Panc1 (cell line): Measurements from ENCODE around the gene HACD2. TPM values are rescaled to one million over a fixed set of nuclear protein-coding genes. Genes with fewer than 3 reads are reported as not detected.
"Not testable (repeated sequence)": the region's sequence is repeated elsewhere in the genome, so short reads cannot be mapped to it uniquely, and the experiment has no call there.

ENCODE experiments used
- ATAC-seq: fragments of 200-7000 bp; cut with Tn5 transposase; 2 replicates; pipeline ENCODE4 v1.9.1; 2020; ENCODE audit warnings: mild to moderate bottlenecking, moderate library complexity
- BruUV-seq: library from RNA; stranded (reverse); fragments of 400-500 nt; replicated peaks from 2 replicates; lab custom pipeline; 2021; lab: Mats Ljungman, UMichigan
- CTCF ChIA-PET: fragments of 300-600 bp; sonication (Branson Sonifier 250); formaldehyde crosslinking; loops from one replicate; lab custom pipeline; 2022; ENCODE audit warnings: antibody characterized with exemption; lab: Charles Lee
- POLR2A ChIA-PET: fragments of 300-600 bp; sonication (Branson Sonifier 250); formaldehyde crosslinking; loops from one replicate; lab custom pipeline; 2022; ENCODE audit warnings: antibody characterized with exemption; lab: Charles Lee
- DNase-seq: peaks from one replicate; pipeline ENCODE4 v3.0.0-alpha.2; 2010; ENCODE audit warnings: low read depth, low spot score
- H3K27ac ChIP-seq: 2 replicates; pipeline ENCODE4 v1.5.1; 2011; ENCODE audit warnings: mild to moderate bottlenecking, low read length, inconsistent platforms
- H3K27me3 ChIP-seq: fragments of 200-500 bp; sonication (Bioruptor generic); 2 replicates; pipeline ENCODE4 v1.6.0; 2014; ENCODE audit warnings: low read length, inconsistent platforms; ENCODE audit not compliant: control insufficient read depth, insufficient read depth
- H3K36me3 ChIP-seq: fragments of 200-500 bp; sonication (Bioruptor generic); 2 replicates; pipeline ENCODE4 v1.5.1; 2014; ENCODE audit warnings: inconsistent platforms, mild to moderate bottlenecking, low read length, moderate library complexity; ENCODE audit not compliant: control insufficient read depth, insufficient read depth
- H3K4me1 ChIP-seq: 2 replicates; pipeline ENCODE4 v1.5.1; 2011; ENCODE audit warnings: inconsistent platforms, mild to moderate bottlenecking, low read length, moderate library complexity; ENCODE audit not compliant: control insufficient read depth, insufficient read depth
- H3K4me3 ChIP-seq, 2 experiments: 2 replicates each; pipeline ENCODE4 v1.5.1; 2011 to 2012; ENCODE audit warnings: low read depth in 2 of 2, low read length in 2 of 2, mild to moderate bottlenecking in 2 of 2, inconsistent platforms in 1 of 2, moderate library complexity in 1 of 2
- H3K9me3 ChIP-seq: fragments of 200-500 bp; sonication (Bioruptor generic); 2 replicates; pipeline ENCODE4 v1.5.1; 2014; ENCODE audit warnings: low read depth, mild to moderate bottlenecking, inconsistent platforms, low read length, moderate library complexity; ENCODE audit not compliant: control insufficient read depth, insufficient read depth
- CTCF ChIP-seq: fragments of 450-650 bp; IDR thresholded peaks from 2 replicates; pipeline ENCODE4 v1.5.1; 2017; ENCODE audit warnings: mild to moderate bottlenecking
- POLR2AphosphoS5 ChIP-seq: IDR thresholded peaks from 2 replicates; pipeline ENCODE4 v1.6.1; 2012; ENCODE audit warnings: mild to moderate bottlenecking, low read depth, low read length, moderate library complexity
- REST ChIP-seq, 2 experiments: IDR thresholded peaks; 2 replicates each; pipeline ENCODE4 v1.6.1; 2011 to 2012; ENCODE audit warnings: low read depth in 2 of 2, control low read depth in 1 of 2, low read length in 1 of 2, mild to moderate bottlenecking in 1 of 2, moderate library complexity in 1 of 2; ENCODE audit not compliant: insufficient read depth in 1 of 2
- SIN3A ChIP-seq: IDR thresholded peaks from 2 replicates; pipeline ENCODE4 v1.6.1; 2012; ENCODE audit warnings: low read depth, mild to moderate bottlenecking, low read length, moderate library complexity, borderline replicate concordance; ENCODE audit not compliant: insufficient read depth
- in situ Hi-C: cut with HindIII; loops from 2 replicates; pipeline ENCODE4 v1.10.0; 2016; ENCODE audit warnings: low sequenced_read_pairs, low pct_unique_long_range_greater_than_20kb
- intact Hi-C: fragments of 100-400 bp; cut with micrococcal nuclease; formaldehyde crosslinking; loops from one replicate; pipeline ENCODE4 v1.10.0; 2022; ENCODE audit not compliant: unreplicated experiment
- total RNA-seq: library from RNA; stranded (reverse); gene quantifications from one replicate; pipeline ENCODE4 v1.2.1, GENCODE V29; 2021; ENCODE audit not compliant: unreplicated experiment

HACD2 gene
- total RNA-seq, 1 experiment from 2014 or later, result 58.6 TPM

DNA sequence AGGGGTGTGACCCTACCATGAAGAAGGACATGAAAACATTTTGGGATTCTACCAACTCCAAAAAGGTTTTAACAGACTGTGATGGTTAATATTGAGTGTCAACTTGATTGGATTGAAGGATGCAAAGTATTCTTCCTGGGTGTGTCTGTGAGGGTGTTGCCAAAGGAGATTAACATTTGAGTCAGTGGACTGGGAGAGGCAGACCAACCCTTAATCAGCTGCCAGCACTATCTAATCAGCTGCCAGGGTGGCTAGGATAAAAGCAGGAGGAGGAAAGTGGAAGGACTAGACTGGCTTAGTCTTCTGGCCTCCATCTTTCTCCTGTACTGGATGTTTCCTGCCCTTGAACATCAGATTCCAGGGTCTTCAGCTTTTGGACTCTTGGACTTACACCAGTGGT is 16.0 kb upstream of the HACD2 start:
- DNase-seq, intact Hi-C loops, BruUV-seq, in situ Hi-C loops, H3K4me3 ChIP-seq, CTCF ChIA-PET, H3K9me3 ChIP-seq, H3K27me3 ChIP-seq, H3K27ac ChIP-seq, ATAC-seq, H3K36me3 ChIP-seq: not testable (repeated sequence)
- POLR2A ChIA-PET, result interaction anchor here (0.6 kb wide), 1 partner anchor 432 kb away, joined by 8 read pairs; no protein-coding TSS in a partner anchor
- H3K4me1 ChIP-seq, result peaks cover 41% of the 10 kb centered on the region

- intact Hi-C loops (no loop called here), in situ Hi-C loops (no loop called here)
- no peak for ATAC-seq
- Histone ChIP-seq H3K36me3 (no peaks in the 10 kb centered on the region), H3K4me3 (no peak overlapping the region), H3K4me1 (peaks cover 14% of the 10 kb centered on the region), H3K27me3 (no peaks in the 10 kb centered on the region), H3K27ac (no peak overlapping the region), H3K9me3 (no peaks in the 10 kb centered on the region)
- TF ChIP-seq REST (IDR thresholded peaks at IDR 0.05; ENCODE audit: insufficient read depth in 1 of 2, low read depth in 2 of 2, low read length in 1 of 2) (no peak), CTCF (no peak), POLR2AphosphoS5 (no peak)
- DNase-seq, result no peak
- no TSS peak for BruUV-seq
- CTCF ChIA-PET, result no interaction called here
- POLR2A ChIA-PET, result no interaction called here
Observed at GRCh38 chr3:123597561-123597960, 12.7 kb upstream of the HACD2 start.

- in situ Hi-C loops, result no loop called here
- ATAC-seq, result no peak
- no peaks in the 10 kb centered on the region for H3K36me3 ChIP-seq
- 0 out of 2 replicates have a peak, but pooled peaks cover 2% of the 10 kb centered on the region for H3K4me1 ChIP-seq
- no peaks in the 10 kb centered on the region for H3K27me3 ChIP-seq
- POLR2A ChIA-PET, result no interaction called here
- intact Hi-C loops, result no loop called here
- no peak overlapping the region for H3K27ac ChIP-seq
- DNase-seq, result no peak
- BruUV-seq, result no TSS peak
- no peak overlapping the region for H3K4me3 ChIP-seq
- CTCF ChIA-PET, result no interaction called here
- TF ChIP-seq SIN3A (no peak), REST (IDR thresholded peaks at IDR 0.05; ENCODE audit: insufficient read depth in 1 of 2, low read depth in 2 of 2, low read length in 1 of 2) (no peak), POLR2AphosphoS5 (no peak), CTCF (no peak)
- 0 out of 2 replicates have a peak, but pooled peaks cover 2% of the 10 kb centered on the region for H3K9me3 ChIP-seq
Observed at GRCh38 chr3:123595396-123596180, 10.7 kb upstream of the HACD2 start.
